NOMO-1 treated with dmso at 0.1 percent for 144 hours (cell line): Measurements from ENCODE around the gene EGFLAM.

Experiments
- DNase-seq: peaks from one replicate; lab custom pipeline; 2025; ENCODE audit not compliant: unreplicated experiment; lab: John Stamatoyannopoulos, UW

EGFLAM gene

GRCh38 chr5:38265546-38266179 lies 7.3 kb downstream of the EGFLAM start:
- DNase-seq = no peak

- DNase-seq = no peak
Measured at GRCh38 chr5:38267372-38267771, 9.0 kb downstream of the EGFLAM start.

GRCh38 chr5:38273626-38274025 lies 15.3 kb downstream of the EGFLAM start:
- DNase-seq = no peak

GRCh38 chr5:38274370-38274769 lies 16.0 kb downstream of the EGFLAM start:
- no peak for DNase-seq

- no peak for DNase-seq
Measured at GRCh38 chr5:38284384-38284783, 26.0 kb downstream of the EGFLAM start.

GRCh38 chr5:38285226-38285625 lies 26.9 kb downstream of the EGFLAM start:
- DNase-seq = no peak

GRCh38 chr5:38286002-38286401 lies 27.6 kb downstream of the EGFLAM start:
- DNase-seq = no peak

GRCh38 chr5:38287124-38287523 lies 28.8 kb downstream of the EGFLAM start:
- no peak for DNase-seq

GRCh38 chr5:38289457-38289856 lies 31.1 kb downstream of the EGFLAM start:
- no peak for DNase-seq

- DNase-seq = no peak
Measured at GRCh38 chr5:38290028-38290653, 31.8 kb downstream of the EGFLAM start.

GRCh38 chr5:38291355-38291754 lies 33.0 kb downstream of the EGFLAM start:
- no peak for DNase-seq

- DNase-seq = no peak
Measured at GRCh38 chr5:38292228-38292627, 33.9 kb downstream of the EGFLAM start.

- DNase-seq = no peak
Measured at GRCh38 chr5:38295751-38296150, 37.4 kb downstream of the EGFLAM start.

GRCh38 chr5:38297830-38298608 lies 39.7 kb downstream of the EGFLAM start:
- no peak for DNase-seq

- no peak for DNase-seq
Measured at GRCh38 chr5:38299585-38299984, 41.2 kb downstream of the EGFLAM start.

- no peak for DNase-seq
Measured at GRCh38 chr5:38305148-38305547, 46.8 kb downstream of the EGFLAM start.

GRCh38 chr5:38307845-38308244 lies 49.5 kb downstream of the EGFLAM start:
- no peak for DNase-seq

- DNase-seq = no peak
Measured at GRCh38 chr5:38316544-38317224, 58.3 kb downstream of the EGFLAM start.

- no peak for DNase-seq
Measured at GRCh38 chr5:38317868-38318267, 59.5 kb downstream of the EGFLAM start.

- no peak for DNase-seq
Measured at GRCh38 chr5:38319491-38319890, 61.1 kb downstream of the EGFLAM start.

GRCh38 chr5:38321978-38322377 lies 63.6 kb downstream of the EGFLAM start:
- DNase-seq = no peak
